HEK293 (cell line): ENCODE measurements around the gene WNT4.

Experiments
- GLIS1 ChIP-seq: fragments of 450-650 bp; formaldehyde crosslinking; IDR thresholded peaks from 2 replicates; pipeline ENCODE4 v1.5.1; 2016; ENCODE audit warnings: missing biosample characterization, missing genetic modification characterization
- HOXD13 ChIP-seq: sonication (generic); formaldehyde crosslinking; IDR thresholded peaks from 2 replicates; pipeline ENCODE4 v1.8.0; 2022; ENCODE audit warnings: missing genetic modification reagents, borderline replicate concordance
- MYNN ChIP-seq: fragments of 450-650 bp; formaldehyde crosslinking; IDR thresholded peaks from 2 replicates; pipeline ENCODE4 v1.5.1; 2016; ENCODE audit warnings: missing biosample characterization, missing genetic modification characterization, borderline replicate concordance
- OVOL3 ChIP-seq: fragments of 450-650 bp; formaldehyde crosslinking; IDR thresholded peaks from 2 replicates; pipeline ENCODE4 v1.5.1; 2016; ENCODE audit warnings: missing biosample characterization, missing genetic modification characterization
- RBAK ChIP-seq: fragments of 450-650 bp; formaldehyde crosslinking; IDR thresholded peaks from 2 replicates; pipeline ENCODE4 v1.5.1; 2016; ENCODE audit warnings: missing biosample characterization, missing genetic modification characterization
- SALL2 ChIP-seq: fragments of 450-650 bp; formaldehyde crosslinking; IDR thresholded peaks from 2 replicates; pipeline ENCODE4 v1.5.0; 2017; ENCODE audit warnings: missing biosample characterization, mild to moderate bottlenecking, missing genetic modification characterization, borderline replicate concordance
- SETDB1 ChIP-seq: IDR thresholded peaks from one replicate; pipeline ENCODE4 v1.6.1; 2017; ENCODE audit warnings: mild to moderate bottlenecking, low read length, moderate library complexity, mixed read lengths; ENCODE audit not compliant: insufficient read length
- SP2 ChIP-seq: fragments of 450-650 bp; formaldehyde crosslinking; IDR thresholded peaks from 2 replicates; pipeline ENCODE4 v1.5.1; 2016; ENCODE audit warnings: missing biosample characterization, missing genetic modification characterization
- ZBTB20 ChIP-seq: fragments of 450-650 bp; formaldehyde crosslinking; IDR thresholded peaks from 2 replicates; pipeline ENCODE4 v1.5.1; 2016; ENCODE audit warnings: missing biosample characterization, missing genetic modification characterization
- ZBTB8A ChIP-seq: fragments of 450-650 bp; formaldehyde crosslinking; IDR thresholded peaks from 2 replicates; pipeline ENCODE4 v1.5.1; 2016; ENCODE audit warnings: missing biosample characterization, missing genetic modification characterization
- ZEB2 ChIP-seq: fragments of 450-650 bp; formaldehyde crosslinking; IDR thresholded peaks from 2 replicates; pipeline ENCODE4 v1.5.1; 2016; ENCODE audit warnings: missing biosample characterization, missing genetic modification characterization
- ZIC2 ChIP-seq: fragments of 450-650 bp; formaldehyde crosslinking; IDR thresholded peaks from 2 replicates; pipeline ENCODE4 v1.5.1; 2016; ENCODE audit warnings: missing biosample characterization, missing genetic modification characterization
- ZNF112 ChIP-seq: fragments of 450-650 bp; formaldehyde crosslinking; IDR thresholded peaks from 2 replicates; pipeline ENCODE4 v1.5.0; 2017; ENCODE audit warnings: missing biosample characterization, missing genetic modification characterization
- ZNF302 ChIP-seq: fragments of 450-650 bp; formaldehyde crosslinking; IDR thresholded peaks from 2 replicates; pipeline ENCODE4 v1.5.1; 2016; ENCODE audit warnings: missing biosample characterization, missing genetic modification characterization, low read depth
- ZNF335 ChIP-seq: fragments of 450-650 bp; formaldehyde crosslinking; conservative IDR thresholded peaks from 2 replicates; pipeline ENCODE4 v1.5.1; 2016; ENCODE audit warnings: missing biosample characterization, missing genetic modification characterization
- ZNF354C ChIP-seq: fragments of 450-650 bp; formaldehyde crosslinking; IDR thresholded peaks from 2 replicates; pipeline ENCODE4 v1.5.1; 2016; ENCODE audit warnings: missing biosample characterization, missing genetic modification characterization, low read depth, borderline replicate concordance
- ZNF473 ChIP-seq: fragments of 450-650 bp; formaldehyde crosslinking; IDR thresholded peaks from 2 replicates; pipeline ENCODE4 v1.5.1; 2017; ENCODE audit warnings: missing biosample characterization, missing genetic modification characterization
- ZNF501 ChIP-seq: fragments of 450-650 bp; formaldehyde crosslinking; IDR thresholded peaks from 2 replicates; pipeline ENCODE4 v1.5.1; 2016; ENCODE audit warnings: missing biosample characterization, missing genetic modification characterization
- ZNF548 ChIP-seq: fragments of 450-650 bp; formaldehyde crosslinking; IDR thresholded peaks from 2 replicates; pipeline ENCODE4 v1.5.1; 2016; ENCODE audit warnings: missing biosample characterization, missing genetic modification characterization
- ZNF558 ChIP-seq: fragments of 450-650 bp; formaldehyde crosslinking; IDR thresholded peaks from 2 replicates; pipeline ENCODE4 v1.5.1; 2016; ENCODE audit warnings: missing biosample characterization, missing genetic modification characterization
- ZNF660 ChIP-seq: fragments of 450-650 bp; IDR thresholded peaks from 2 replicates; pipeline ENCODE4 v1.5.1; 2018; ENCODE audit warnings: missing biosample characterization, mild to moderate bottlenecking, missing genetic modification characterization
- ZNF664 ChIP-seq: fragments of 450-650 bp; formaldehyde crosslinking; IDR thresholded peaks from 2 replicates; pipeline ENCODE4 v1.5.1; 2016; ENCODE audit warnings: missing biosample characterization, missing genetic modification characterization
- ZNF701 ChIP-seq: fragments of 450-650 bp; formaldehyde crosslinking; IDR thresholded peaks from 2 replicates; pipeline ENCODE4 v1.5.1; 2016; ENCODE audit warnings: missing biosample characterization, missing genetic modification characterization
- ZNF747 ChIP-seq: fragments of 450-650 bp; formaldehyde crosslinking; IDR thresholded peaks from 2 replicates; pipeline ENCODE4 v1.5.1; 2016; ENCODE audit warnings: missing biosample characterization, missing genetic modification characterization
- ZNF768 ChIP-seq: fragments of 450-650 bp; formaldehyde crosslinking; IDR thresholded peaks from 2 replicates; pipeline ENCODE4 v1.5.1; 2018; ENCODE audit warnings: missing biosample characterization, mild to moderate bottlenecking, missing genetic modification characterization
- ZXDB ChIP-seq: fragments of 450-650 bp; formaldehyde crosslinking; IDR thresholded peaks from 2 replicates; pipeline ENCODE4 v1.5.1; 2016; ENCODE audit warnings: missing biosample characterization, missing genetic modification characterization
- TF ChIP-seq, protein P1 (sequence below): fragments of 450-650 bp; formaldehyde crosslinking; IDR thresholded peaks from 2 replicates; pipeline ENCODE4; 2016; ENCODE audit warnings: missing biosample characterization, missing genetic modification characterization
- TF ChIP-seq, protein P2 (sequence below): fragments of 450-650 bp; formaldehyde crosslinking; IDR thresholded peaks from 2 replicates; pipeline ENCODE4 v1.5.1; 2016; ENCODE audit warnings: missing biosample characterization, missing genetic modification characterization
- TF ChIP-seq, protein P3 (sequence below): fragments of 450-650 bp; formaldehyde crosslinking; IDR thresholded peaks from 2 replicates; pipeline ENCODE4 v1.5.1; 2016; ENCODE audit warnings: missing biosample characterization, missing genetic modification characterization, borderline replicate concordance
- TF ChIP-seq, protein P4 (sequence below): fragments of 450-650 bp; formaldehyde crosslinking; IDR thresholded peaks from 2 replicates; pipeline ENCODE4 v1.5.1; 2016; ENCODE audit warnings: missing biosample characterization, missing genetic modification characterization
- TF ChIP-seq, protein P5 (sequence below): fragments of 450-650 bp; formaldehyde crosslinking; IDR thresholded peaks from 2 replicates; pipeline ENCODE4 v1.5.1; 2016; ENCODE audit warnings: missing biosample characterization, missing genetic modification characterization, low read depth
- TF ChIP-seq, protein P6 (sequence below): fragments of 450-650 bp; formaldehyde crosslinking; IDR thresholded peaks from 2 replicates; pipeline ENCODE4 v1.5.1; 2016; ENCODE audit warnings: missing biosample characterization, missing genetic modification characterization

Gene WNT4

DNA sequence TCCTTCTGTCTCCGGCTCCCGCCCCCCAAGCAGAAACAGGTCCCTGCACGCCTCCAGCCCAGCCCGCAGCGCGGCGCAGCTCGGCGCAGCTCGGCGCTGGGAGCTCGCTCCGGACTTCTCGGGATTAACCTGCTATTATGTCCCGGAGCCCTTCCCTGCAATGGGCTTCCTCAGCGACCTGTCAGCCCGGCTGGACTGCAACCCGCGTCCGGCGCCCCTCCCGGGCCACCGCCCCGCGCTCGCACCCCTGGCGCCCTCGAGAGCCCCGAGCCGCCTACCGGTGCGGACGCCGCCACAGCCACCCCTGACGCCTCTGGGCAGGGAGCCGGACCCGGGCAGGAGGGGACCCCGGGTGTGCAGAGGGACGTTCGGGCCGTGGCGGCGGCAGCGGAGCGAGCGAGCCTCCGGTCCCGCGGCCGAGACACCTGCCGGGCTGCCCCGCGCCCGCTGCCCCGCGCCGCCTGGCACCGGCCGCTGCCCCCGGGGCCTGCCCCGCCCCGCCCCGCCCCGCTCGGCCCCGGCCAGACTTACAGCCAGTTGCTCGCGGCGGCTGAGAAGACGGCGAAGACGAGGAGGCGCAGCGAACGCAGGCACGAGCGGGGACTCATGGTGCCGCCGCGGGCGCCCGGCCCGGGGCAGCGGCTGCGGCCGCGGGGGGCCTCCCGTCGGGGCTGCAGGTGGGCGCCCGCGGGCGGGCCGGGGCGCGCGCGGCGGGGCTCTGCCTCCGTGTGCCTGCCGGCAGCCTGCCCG is 407 bp downstream of the WNT4 start (continued):
- TF ChIP-seq, protein P1, sequence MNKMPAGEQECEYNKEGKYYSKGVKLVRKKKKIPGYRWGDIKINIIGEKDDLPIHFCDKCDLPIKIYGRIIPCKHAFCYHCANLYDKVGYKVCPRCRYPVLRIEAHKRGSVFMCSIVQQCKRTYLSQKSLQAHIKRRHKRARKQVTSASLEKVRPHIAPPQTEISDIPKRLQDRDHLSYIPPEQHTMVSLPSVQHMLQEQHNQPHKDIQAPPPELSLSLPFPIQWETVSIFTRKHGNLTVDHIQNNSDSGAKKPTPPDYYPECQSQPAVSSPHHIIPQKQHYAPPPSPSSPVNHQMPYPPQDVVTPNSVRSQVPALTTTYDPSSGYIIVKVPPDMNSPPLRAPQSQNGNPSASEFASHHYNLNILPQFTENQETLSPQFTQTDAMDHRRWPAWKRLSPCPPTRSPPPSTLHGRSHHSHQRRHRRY (tag by site-specific recombination) = no peak
- peak; percentile 89 for TF ChIP-seq ZBTB8A (tag by site-specific recombination)
- TF ChIP-seq ZXDB (tag by site-specific recombination) = no peak; the same call in 1 of the 2 replicates
- TF ChIP-seq ZNF473 (tag by site-specific recombination) = no peak
- TF ChIP-seq ZEB2 (tag by site-specific recombination) = 0 out of 2 replicates have a peak, but pooled peaks have one; percentile 4
- no peak for TF ChIP-seq ZNF558
- no peak for TF ChIP-seq ZNF354C (tag by site-specific recombination)
- TF ChIP-seq, protein P2, sequence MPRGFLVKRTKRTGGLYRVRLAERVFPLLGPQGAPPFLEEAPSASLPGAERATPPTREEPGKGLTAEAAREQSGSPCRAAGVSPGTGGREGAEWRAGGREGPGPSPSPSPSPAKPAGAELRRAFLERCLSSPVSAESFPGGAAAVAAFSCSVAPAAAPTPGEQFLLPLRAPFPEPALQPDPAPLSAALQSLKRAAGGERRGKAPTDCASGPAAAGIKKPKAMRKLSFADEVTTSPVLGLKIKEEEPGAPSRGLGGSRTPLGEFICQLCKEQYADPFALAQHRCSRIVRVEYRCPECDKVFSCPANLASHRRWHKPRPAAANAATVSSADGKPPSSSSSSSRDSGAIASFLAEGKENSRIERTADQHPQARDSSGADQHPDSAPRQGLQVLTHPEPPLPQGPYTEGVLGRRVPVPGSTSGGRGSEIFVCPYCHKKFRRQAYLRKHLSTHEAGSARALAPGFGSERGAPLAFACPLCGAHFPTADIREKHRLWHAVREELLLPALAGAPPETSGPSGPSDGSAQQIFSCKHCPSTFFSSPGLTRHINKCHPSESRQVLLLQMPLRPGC (tag by site-specific recombination) = no peak
- TF ChIP-seq ZNF302 (tag by site-specific recombination) = no peak
- TF ChIP-seq SALL2 (tag by site-specific recombination) = no peak
- peak; percentile 47; the same call in 1 of the 2 replicates for TF ChIP-seq ZNF660 (tag by site-specific recombination)
- peak; percentile 76 for TF ChIP-seq ZNF335 (tag by site-specific recombination)
- no peak for TF ChIP-seq RBAK (tag by site-specific recombination)
- TF ChIP-seq, protein P3, sequence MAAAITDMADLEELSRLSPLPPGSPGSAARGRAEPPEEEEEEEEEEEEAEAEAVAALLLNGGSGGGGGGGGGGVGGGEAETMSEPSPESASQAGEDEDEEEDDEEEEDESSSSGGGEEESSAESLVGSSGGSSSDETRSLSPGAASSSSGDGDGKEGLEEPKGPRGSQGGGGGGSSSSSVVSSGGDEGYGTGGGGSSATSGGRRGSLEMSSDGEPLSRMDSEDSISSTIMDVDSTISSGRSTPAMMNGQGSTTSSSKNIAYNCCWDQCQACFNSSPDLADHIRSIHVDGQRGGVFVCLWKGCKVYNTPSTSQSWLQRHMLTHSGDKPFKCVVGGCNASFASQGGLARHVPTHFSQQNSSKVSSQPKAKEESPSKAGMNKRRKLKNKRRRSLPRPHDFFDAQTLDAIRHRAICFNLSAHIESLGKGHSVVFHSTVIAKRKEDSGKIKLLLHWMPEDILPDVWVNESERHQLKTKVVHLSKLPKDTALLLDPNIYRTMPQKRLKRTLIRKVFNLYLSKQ (tag by site-specific recombination) = no peak
- TF ChIP-seq SP2 (tag by site-specific recombination) = peak; percentile 54
- no peak for TF ChIP-seq ZNF548 (tag by site-specific recombination)
- no peak for TF ChIP-seq SETDB1
- TF ChIP-seq, protein P4, sequence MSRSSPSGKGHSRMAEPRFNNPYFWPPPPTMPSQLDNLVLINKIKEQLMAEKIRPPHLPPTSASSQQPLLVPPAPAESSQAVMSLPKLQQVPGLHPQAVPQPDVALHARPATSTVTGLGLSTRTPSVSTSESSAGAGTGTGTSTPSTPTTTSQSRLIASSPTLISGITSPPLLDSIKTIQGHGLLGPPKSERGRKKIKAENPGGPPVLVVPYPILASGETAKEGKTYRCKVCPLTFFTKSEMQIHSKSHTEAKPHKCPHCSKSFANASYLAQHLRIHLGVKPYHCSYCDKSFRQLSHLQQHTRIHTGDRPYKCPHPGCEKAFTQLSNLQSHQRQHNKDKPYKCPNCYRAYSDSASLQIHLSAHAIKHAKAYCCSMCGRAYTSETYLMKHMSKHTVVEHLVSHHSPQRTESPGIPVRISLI (tag by site-specific recombination) = no peak
- TF ChIP-seq ZNF701 = no peak
- TF ChIP-seq ZNF501 (tag by site-specific recombination) = no peak
- TF ChIP-seq ZNF768 = no peak
- TF ChIP-seq ZIC2 (tag by site-specific recombination) = peak; percentile 57; the same call in 1 of the 2 replicates
- no peak for TF ChIP-seq ZNF747
- TF ChIP-seq, protein P5, sequence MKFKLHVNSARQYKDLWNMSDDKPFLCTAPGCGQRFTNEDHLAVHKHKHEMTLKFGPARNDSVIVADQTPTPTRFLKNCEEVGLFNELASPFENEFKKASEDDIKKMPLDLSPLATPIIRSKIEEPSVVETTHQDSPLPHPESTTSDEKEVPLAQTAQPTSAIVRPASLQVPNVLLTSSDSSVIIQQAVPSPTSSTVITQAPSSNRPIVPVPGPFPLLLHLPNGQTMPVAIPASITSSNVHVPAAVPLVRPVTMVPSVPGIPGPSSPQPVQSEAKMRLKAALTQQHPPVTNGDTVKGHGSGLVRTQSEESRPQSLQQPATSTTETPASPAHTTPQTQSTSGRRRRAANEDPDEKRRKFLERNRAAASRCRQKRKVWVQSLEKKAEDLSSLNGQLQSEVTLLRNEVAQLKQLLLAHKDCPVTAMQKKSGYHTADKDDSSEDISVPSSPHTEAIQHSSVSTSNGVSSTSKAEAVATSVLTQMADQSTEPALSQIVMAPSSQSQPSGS = no peak
- TF ChIP-seq, protein P6, sequence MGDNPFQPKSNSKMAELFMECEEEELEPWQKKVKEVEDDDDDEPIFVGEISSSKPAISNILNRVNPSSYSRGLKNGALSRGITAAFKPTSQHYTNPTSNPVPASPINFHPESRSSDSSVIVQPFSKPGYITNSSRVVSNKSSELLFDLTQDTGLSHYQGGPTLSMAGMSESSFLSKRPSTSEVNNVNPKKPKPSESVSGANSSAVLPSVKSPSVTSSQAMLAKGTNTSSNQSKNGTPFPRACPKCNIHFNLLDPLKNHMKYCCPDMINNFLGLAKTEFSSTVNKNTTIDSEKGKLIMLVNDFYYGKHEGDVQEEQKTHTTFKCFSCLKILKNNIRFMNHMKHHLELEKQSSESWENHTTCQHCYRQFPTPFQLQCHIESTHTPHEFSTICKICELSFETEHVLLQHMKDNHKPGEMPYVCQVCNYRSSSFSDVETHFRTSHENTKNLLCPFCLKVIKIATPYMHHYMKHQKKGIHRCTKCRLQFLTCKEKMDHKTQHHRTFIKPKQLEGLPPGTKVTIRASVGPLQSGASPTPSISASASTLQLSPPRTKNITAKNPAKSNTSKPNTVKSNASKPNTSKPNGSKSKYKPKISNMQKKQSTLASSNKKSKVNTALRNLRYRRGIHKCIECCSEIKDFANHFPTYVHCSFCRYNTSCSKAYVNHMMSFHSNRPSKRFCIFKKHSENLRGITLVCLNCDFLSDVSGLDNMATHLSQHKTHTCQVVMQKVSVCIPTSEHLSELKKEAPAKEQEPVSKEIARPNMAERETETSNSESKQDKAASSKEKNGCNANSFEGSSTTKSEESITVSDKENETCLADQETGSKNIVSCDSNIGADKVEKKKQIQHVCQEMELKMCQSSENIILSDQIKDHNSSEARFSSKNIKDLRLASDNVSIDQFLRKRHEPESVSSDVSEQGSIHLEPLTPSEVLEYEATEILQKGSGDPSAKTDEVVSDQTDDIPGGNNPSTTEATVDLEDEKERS (tag by site-specific recombination) = no peak
- TF ChIP-seq ZNF112 (tag by site-specific recombination) = no peak
- TF ChIP-seq ZNF664 (tag by site-specific recombination) = no peak
- peak; percentile 76 for TF ChIP-seq GLIS1 (tag by site-specific recombination)
- TF ChIP-seq HOXD13 = no peak
- TF ChIP-seq OVOL3 (tag by site-specific recombination) = no peak
- TF ChIP-seq MYNN (tag by site-specific recombination) = no peak
- peak; percentile 92 for TF ChIP-seq ZBTB20
